Peyer's patch (tissue), 4 donors: ENCODE measurements around the gene PPP1R13L.

Source experiments
- CTCF ChIP-seq, 6 experiments: fragments of 450-650 bp in 4 of 6; fragments of 200-600 bp in 2 of 6; sonication (generic) in 1 of 6; IDR thresholded peaks; one replicate each; pipeline ENCODE4 v1.5.1; 2017 to 2019; ENCODE audit warnings: antibody characterized with exemption in 6 of 6, mild to moderate bottlenecking in 3 of 6, moderate library complexity in 1 of 6
- POLR2A ChIP-seq, 2 donors: fragments of 450-650 bp; IDR thresholded peaks; one replicate each; pipeline ENCODE4 v1.5.1; 2017; ENCODE audit warnings: antibody characterized with exemption in 2 of 2, mild to moderate bottlenecking in 2 of 2, moderate library complexity in 2 of 2

DNA sequence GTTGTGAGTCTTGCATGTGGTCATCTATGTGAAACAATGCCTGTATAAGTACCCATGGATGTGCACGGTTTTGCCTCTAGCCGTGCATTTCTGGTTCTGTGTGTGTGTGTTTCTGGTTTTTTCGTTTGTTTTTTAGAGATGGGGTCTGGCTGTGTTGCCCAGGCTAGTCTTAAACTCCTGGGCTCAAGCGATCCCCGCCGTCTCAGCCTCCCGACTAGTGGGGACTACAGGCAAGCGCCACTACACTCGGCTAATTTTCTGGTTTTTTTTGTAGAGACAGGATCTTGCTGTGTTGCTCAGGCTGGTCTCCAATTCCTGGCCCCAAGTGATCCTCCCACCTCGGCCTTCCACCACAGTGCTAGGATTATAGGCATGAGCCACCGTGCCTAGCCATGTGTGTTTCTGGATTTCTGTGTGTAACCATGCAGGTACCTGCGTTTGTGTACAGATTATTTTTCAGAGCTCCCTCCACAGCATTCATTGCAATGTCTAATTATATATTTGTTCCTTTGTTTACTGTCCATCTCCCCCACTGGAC, 47.0 kb upstream of the PPP1R13L start:
- TF ChIP-seq CTCF (IDR thresholded peaks at IDR 0.05) (no peak), POLR2A (IDR thresholded peaks at IDR 0.05) (no peak)
